Hepatocyte (in vitro differentiated cells): ENCODE measurements around the gene WASL.

Experiments
- CTCF ChIP-seq: fragments of 200-600 bp; sonication (generic); IDR thresholded peaks from 2 replicates; pipeline ENCODE4 v1.5.1; 2016; ENCODE audit warnings: antibody characterized with exemption, mild to moderate bottlenecking; ENCODE audit not compliant: poor library complexity
- EZH2 ChIP-seq: fragments of 200-600 bp; sonication (generic); IDR thresholded peaks from 2 replicates; pipeline ENCODE4 v1.6.1; 2016; ENCODE audit warnings: antibody characterized with exemption, mild to moderate bottlenecking, borderline replicate concordance

DNA sequence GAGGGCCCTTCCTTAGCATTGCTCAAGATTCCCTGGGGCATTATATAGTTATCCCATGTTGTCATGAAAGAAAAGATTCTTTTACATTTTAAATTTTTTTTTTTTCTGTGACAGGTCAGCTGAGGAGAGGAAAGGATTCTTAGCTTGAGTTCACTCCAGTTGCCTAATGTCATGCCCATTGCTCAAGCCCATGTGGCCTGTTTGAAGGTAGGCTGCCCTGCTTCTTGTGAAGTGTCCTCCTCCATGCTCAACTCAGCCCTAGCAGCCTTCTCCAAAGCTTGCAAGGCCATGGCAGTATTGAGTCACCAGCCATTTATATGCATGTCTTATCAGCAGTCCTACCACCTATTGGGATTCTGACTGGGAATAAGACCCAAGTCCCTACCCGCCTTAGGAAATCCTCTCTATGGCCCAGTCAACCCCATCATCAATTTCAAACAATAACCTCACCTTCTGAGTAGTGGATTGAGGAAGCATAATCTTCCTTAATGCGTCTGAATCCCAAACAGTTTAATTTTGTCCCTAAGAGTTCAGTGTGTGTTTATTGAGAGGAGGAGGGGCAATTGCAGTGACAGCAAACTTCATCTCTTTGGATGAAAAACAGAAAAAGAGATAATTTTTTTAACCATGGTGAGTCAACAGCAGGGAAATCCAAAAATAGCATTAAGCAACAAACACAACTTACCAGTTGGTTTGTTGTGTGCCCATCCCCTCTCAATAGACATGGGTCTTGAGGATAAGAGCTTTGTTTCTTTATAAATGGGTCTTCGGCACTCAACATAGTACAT lies 38.6 kb upstream of the WASL start:
- no peak for TF ChIP-seq CTCF
- no peak for TF ChIP-seq EZH2
